AG09319 (cell line): Measurements from ENCODE around the gene DROSHA.

Experiments used
- DNase-seq: peaks from one replicate; pipeline ENCODE4 v3.0.0-alpha.2; 2010; ENCODE audit warnings: low read depth; ENCODE audit errors: extremely low read depth
- TF ChIP-seq, protein P1 (sequence below): IDR thresholded peaks from 2 replicates; pipeline ENCODE4 v1.5.1; 2011; ENCODE audit warnings: low read depth, mild to moderate bottlenecking, inconsistent platforms, low read length, moderate library complexity

DROSHA gene

DNA sequence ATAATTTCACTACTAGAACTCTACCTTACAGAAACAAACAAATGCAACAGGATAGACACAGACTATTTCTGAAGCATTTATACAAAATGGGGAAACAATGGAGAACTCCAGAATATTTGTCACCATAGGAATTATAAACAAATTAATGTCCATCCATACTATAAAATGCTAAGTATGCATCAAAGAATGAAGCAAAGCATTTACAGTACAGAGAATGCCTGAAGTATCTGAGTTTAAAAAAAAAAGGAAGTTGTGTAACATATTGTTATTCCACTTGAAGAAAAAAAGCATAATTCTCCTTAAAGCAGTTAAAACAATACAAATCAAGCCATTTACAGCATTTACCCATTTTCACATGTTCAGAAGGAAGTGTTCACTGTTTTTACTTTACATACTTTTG, 53.0 kb downstream of the DROSHA start:
- TF ChIP-seq, protein P1, sequence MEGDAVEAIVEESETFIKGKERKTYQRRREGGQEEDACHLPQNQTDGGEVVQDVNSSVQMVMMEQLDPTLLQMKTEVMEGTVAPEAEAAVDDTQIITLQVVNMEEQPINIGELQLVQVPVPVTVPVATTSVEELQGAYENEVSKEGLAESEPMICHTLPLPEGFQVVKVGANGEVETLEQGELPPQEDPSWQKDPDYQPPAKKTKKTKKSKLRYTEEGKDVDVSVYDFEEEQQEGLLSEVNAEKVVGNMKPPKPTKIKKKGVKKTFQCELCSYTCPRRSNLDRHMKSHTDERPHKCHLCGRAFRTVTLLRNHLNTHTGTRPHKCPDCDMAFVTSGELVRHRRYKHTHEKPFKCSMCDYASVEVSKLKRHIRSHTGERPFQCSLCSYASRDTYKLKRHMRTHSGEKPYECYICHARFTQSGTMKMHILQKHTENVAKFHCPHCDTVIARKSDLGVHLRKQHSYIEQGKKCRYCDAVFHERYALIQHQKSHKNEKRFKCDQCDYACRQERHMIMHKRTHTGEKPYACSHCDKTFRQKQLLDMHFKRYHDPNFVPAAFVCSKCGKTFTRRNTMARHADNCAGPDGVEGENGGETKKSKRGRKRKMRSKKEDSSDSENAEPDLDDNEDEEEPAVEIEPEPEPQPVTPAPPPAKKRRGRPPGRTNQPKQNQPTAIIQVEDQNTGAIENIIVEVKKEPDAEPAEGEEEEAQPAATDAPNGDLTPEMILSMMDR, result no peak
- DNase-seq, result no peak

- TF ChIP-seq, protein P1, result no peak
- no peak for DNase-seq
These were observed 53.9 kb downstream of the DROSHA start for GRCh38 chr5:31477971-31478370.

DNA sequence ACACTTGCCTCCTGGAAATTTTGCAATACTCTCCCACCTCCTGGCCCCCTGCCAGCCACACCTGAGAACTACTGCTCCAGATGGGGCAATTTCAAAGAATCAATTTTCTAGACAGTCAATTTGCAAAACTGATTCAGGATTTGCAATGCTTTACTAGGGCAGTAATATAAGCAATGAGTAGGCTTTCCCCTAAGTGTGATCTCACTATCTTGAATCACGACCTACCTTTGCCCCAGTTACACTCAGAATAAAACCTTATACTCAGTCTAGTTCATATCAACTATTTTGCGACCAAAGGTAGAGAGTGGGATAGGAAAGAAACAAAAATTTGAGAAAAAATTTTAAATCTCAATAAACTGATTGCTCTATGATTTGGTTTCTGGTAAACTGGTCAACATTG, 54.4 kb downstream of the DROSHA start:
- DNase-seq, result no peak
- TF ChIP-seq, protein P1, result no peak

DNA sequence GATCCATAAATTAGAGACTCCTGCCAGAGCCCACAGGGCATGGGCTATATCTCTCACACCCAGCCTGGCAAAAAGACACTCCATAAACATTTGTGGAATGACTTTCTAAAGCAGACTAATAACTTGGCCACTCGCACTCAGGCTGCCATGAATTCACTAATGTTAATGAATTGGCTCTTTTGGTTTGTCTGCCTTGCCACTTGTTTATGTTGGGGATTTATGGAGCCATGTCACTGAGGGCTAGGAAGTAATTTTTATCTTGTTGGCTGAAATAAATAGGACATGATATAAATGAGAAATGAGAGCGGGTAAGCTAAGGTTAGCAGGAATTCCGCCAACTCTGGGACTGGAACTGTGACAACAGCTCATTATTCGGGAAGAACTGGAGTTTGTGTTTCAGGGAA, 55.2 kb downstream of the DROSHA start:
- TF ChIP-seq, protein P1, result no peak
- no peak for DNase-seq

DNA sequence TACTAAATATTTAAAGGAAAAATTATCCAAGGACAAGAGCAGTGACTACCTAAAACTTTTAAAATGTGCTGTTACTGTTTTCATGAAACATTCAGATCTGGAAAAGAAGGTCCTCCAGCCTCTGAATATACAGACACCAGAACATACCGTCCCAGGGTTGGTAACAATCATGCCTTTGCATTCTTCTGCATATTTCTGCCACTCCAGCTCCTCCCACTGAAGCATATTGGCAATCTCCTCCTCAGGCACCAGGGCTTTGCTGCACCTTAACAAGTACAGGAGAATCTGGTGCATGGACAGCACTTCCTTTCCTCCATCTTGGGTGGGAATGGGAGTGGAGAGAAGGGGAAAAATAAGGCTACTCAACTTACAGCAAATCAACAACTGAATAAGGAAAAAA, 60.0 kb downstream of the DROSHA start:
- TF ChIP-seq, protein P1, result no peak
- DNase-seq, result no peak

- DNase-seq, result no peak
- TF ChIP-seq, protein P1, result no peak
These were observed 60.9 kb downstream of the DROSHA start for GRCh38 chr5:31471040-31471439.

GRCh38 chr5:31470608-31471007, 61.3 kb downstream of the DROSHA start:
- TF ChIP-seq, protein P1, result no peak
- no peak for DNase-seq

- TF ChIP-seq, protein P1, result no peak
- no peak for DNase-seq
These were observed 62.0 kb downstream of the DROSHA start for GRCh38 chr5:31469886-31470285.
